Measurements from ENCODE around the gene EVA1C. TPM values are rescaled to one million over a fixed set of nuclear protein-coding genes. Genes with fewer than 3 reads are reported as not detected.

Gene EVA1C
- total and polyA plus RNA-seq, 12 donors, result 12.1 to 42.9 (median 14.0) TPM

DNA sequence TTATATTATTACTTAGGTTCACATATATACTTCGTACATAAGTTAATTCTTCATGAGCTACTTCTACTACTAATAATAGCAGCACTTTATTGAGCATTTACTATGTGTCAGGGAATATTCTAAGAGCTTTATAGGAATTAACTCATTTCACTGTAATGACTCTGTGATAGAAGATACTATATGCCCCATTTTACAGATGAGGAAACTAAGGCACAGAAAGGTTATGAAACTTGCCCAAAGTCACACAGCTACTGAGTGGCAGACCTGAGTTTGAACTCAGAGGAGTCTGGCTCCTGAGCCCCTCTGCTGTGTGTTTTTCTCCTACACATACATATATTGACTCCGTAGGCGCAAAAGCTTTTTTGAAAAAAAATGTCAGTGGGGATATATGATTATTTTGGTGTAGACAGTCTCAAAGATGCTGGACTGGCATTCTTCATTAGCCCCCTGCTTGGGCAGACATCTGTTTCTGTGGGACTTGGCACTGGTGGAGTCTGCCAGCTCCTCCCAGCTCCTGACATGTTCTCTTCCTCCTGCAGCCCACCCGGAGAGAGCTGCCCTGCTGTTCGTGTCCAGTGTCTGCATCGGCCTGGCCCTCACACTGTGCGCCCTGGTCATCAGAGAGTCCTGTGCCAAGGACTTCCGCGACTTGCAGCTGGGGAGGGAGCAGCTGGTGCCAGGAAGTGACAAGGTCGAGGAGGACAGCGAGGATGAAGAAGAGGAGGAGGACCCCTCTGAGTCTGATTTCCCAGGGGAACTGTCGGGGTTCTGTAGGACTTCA, 102.0 kb downstream of the EVA1C start:
- Histone ChIP-seq H3K4me3 (no peak overlapping the region), H3K36me3 (peaks cover 0 to 50% (median 0%) of the 10 kb centered on the region in 9 donors), H3K27me3 (no peaks in the 10 kb centered on the region), H3K27ac (no peak overlapping the region), H3K9me3 (peaks cover 0 to 9% (median 0%) of the 10 kb centered on the region in 11 donors), H3K4me1 (peaks cover 0 to 22% (median 11%) of the 10 kb centered on the region in 9 donors)
- WGBS, 2 donors, result 69 to 72% methylated on average over 12 of the region's 12 CpGs
- ATAC-seq (no peak), DNase-seq (no peak)
- intact Hi-C loops (cut with DNase I), result no loop called here
- TF ChIP-seq, protein P1, sequence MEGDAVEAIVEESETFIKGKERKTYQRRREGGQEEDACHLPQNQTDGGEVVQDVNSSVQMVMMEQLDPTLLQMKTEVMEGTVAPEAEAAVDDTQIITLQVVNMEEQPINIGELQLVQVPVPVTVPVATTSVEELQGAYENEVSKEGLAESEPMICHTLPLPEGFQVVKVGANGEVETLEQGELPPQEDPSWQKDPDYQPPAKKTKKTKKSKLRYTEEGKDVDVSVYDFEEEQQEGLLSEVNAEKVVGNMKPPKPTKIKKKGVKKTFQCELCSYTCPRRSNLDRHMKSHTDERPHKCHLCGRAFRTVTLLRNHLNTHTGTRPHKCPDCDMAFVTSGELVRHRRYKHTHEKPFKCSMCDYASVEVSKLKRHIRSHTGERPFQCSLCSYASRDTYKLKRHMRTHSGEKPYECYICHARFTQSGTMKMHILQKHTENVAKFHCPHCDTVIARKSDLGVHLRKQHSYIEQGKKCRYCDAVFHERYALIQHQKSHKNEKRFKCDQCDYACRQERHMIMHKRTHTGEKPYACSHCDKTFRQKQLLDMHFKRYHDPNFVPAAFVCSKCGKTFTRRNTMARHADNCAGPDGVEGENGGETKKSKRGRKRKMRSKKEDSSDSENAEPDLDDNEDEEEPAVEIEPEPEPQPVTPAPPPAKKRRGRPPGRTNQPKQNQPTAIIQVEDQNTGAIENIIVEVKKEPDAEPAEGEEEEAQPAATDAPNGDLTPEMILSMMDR (IDR thresholded peaks at IDR 0.05), result no peak

DNA sequence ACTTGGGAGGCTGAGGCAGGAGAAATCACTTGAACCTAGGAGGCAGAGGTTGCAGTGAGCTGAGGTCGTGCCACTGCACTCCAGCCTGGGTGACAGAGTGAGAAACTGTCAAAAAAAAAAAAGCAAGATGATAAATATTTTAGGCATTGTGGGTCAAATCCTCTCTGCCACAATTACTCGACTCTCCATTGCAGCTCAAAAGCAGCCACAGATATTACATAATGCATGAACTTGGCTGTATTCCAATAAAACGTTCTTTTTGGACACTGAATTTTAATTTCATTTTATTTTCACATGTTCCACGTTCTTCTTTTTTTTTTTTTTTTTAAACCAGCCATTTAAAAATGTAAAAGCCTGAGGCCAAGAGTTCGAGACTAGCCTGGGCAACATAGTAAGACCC, 103.4 kb downstream of the EVA1C start:
- Histone ChIP-seq H3K4me1 (peaks cover 14 to 34% (median 23%) of the 10 kb centered on the region in 9 donors), H3K27ac (peak overlapping the region in 3 of 10 donors; percentile 69 to 82 (median 70)), H3K4me3 (no peak overlapping the region), H3K36me3 (peaks cover 0 to 47% (median 0%) of the 10 kb centered on the region in 9 donors), H3K27me3 (no peaks in the 10 kb centered on the region), H3K9me3 (peaks cover 0 to 9% (median 0%) of the 10 kb centered on the region in 11 donors)
- TF ChIP-seq, protein P1 (IDR thresholded peaks at IDR 0.05), result no peak
- intact Hi-C loops (cut with DNase I), result no loop called here
- no peak for ATAC-seq
- no peak for DNase-seq
- WGBS, 2 donors, result 38 to 41% methylated on average over 5 of the region's 5 CpGs

DNA sequence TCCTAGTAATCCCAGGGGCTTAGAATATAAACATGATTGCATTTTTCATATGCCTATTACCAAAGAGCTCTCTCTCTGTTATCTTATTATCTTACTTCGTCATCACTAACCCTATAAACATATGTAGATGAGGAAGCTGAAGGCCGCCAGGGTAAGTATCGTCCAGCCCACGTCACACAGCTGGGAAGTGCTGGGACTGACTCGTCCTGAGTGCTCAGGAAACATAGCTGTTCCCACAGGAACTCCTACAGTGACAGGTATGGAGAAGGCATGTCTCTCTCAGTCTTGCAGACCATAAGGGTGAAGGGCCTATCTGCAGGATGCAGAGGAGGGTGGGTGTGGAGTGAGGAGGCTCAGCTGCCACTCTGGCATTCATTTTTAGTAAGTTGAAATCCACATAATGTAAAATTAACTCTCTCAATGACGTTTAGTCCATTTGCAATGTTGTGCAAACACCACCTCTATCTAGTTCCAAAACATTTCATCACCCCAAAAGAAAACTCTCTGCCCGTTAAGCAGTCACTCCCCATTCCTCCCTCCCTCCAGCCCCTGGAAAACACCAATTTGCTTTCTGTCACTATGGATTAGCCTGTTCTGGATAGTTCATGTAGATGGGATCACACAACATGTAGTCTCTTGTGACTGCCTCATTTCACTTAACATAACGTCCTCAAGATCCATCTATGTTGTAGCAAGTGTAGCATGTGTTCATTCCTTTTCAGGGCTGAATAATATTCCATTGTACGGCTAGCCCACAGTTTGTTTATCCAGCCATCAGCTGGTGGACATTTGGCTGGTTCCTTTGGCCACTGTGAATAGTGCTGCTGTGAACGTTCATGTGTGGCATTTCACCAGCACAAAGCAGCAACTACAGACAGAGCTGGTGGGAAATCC, 104.5 kb downstream of the EVA1C start:
- Histone ChIP-seq H3K27ac (peak overlapping the region in 8 of 10 donors; percentile 11 to 82 (median 62)), H3K36me3 (peaks cover 0 to 35% (median 0%) of the 10 kb centered on the region in 9 donors), H3K9me3 (peaks cover 0 to 9% (median 0%) of the 10 kb centered on the region in 11 donors), H3K4me1 (peaks cover 19 to 44% (median 35%) of the 10 kb centered on the region in 9 donors), H3K27me3 (no peaks in the 10 kb centered on the region), H3K4me3 (no peak overlapping the region)
- ATAC-seq, result peak in 3 of 8 donors; percentile 27 to 72 (median 43)
- intact Hi-C loops (cut with DNase I), result no loop called here
- TF ChIP-seq, protein P1 (IDR thresholded peaks at IDR 0.05), result no peak
- no peak for DNase-seq
- 52 to 58% methylated on average over 10 of the region's 10 CpGs for WGBS, 2 donors

Measured in heart right ventricle (tissue), 16 donors.